Lower leg skin (tissue), 4 donors: ENCODE results near the gene SDK2. TPM values are rescaled to one million over a fixed set of nuclear protein-coding genes. Genes with fewer than 3 reads are reported as not detected.

ENCODE experiments used
- DNase-seq, 2 donors: peaks; one replicate each; pipeline ENCODE4 v3.0.0-alpha.2; 2019; ENCODE audit warnings: low spot score in 2 of 2
- H3K4me3 ChIP-seq: fragments of 200-600 bp; sonication (generic); 2 replicates; pipeline ENCODE4 v1.5.1; 2017; ENCODE audit warnings: mild to moderate bottlenecking, low read depth; ENCODE audit not compliant: poor library complexity, severe bottlenecking
- POLR2A ChIP-seq, 2 donors: fragments of 450-650 bp; IDR thresholded peaks; one replicate each; pipeline ENCODE4 v1.6.1; 2016 to 2017; ENCODE audit warnings: antibody characterized with exemption in 2 of 2, mild to moderate bottlenecking in 1 of 2, moderate library complexity in 1 of 2
- WGBS, 2 donors: methylation state at CpG; one replicate each; pipeline ENCODE4 v1.1.5; 2018; 5-methylcytosine and 5-hydroxymethylcytosine counted together
- intact Hi-C: fragments of 100-400 bp; cut with DNase I; formaldehyde crosslinking; loops from one replicate; pipeline ENCODE4 v1.15.0; 2023; ENCODE audit warnings: low total_unique reads
- total RNA-seq, 4 donors: library from RNA; depleted of rRNA; stranded (reverse); fragments of >200 nt; gene quantifications; one replicate each; pipeline ENCODE4 v1.1.0, GENCODE V29; 2016
- TF ChIP-seq, protein P1 (sequence below), 3 donors: fragments of 450-650 bp; IDR thresholded peaks; one replicate each; pipeline ENCODE4 v1.5.1; 2016; ENCODE audit warnings: antibody characterized with exemption in 3 of 3, mild to moderate bottlenecking in 3 of 3, moderate library complexity in 2 of 3

The SDK2 gene
- total RNA-seq, 4 donors from 2014 or later = 1.5 to 4.4 (median 1.6) TPM

DNA sequence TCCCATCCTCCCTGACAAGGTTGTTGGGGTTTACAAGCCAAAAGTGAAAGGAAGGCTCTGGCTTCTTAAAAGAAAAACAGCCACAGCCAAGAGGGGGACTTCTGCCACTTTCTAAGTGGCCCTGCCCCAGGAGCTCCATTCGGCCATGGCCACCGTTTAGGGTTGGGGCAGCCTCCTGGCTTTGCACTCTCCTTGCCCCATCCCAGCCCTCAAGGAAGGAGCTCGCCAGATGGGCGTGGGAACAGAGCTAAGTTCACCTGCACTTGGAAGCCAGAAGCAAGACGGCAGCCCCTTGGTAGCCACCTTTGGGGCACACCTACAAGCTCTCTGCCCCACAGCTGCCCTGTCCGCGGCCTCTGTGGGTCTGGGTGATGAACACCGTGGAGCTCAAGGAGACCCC, 210.1 kb downstream of the SDK2 start:
- no peak for TF ChIP-seq POLR2A (IDR thresholded peaks at IDR 0.05)
- TF ChIP-seq, protein P1, sequence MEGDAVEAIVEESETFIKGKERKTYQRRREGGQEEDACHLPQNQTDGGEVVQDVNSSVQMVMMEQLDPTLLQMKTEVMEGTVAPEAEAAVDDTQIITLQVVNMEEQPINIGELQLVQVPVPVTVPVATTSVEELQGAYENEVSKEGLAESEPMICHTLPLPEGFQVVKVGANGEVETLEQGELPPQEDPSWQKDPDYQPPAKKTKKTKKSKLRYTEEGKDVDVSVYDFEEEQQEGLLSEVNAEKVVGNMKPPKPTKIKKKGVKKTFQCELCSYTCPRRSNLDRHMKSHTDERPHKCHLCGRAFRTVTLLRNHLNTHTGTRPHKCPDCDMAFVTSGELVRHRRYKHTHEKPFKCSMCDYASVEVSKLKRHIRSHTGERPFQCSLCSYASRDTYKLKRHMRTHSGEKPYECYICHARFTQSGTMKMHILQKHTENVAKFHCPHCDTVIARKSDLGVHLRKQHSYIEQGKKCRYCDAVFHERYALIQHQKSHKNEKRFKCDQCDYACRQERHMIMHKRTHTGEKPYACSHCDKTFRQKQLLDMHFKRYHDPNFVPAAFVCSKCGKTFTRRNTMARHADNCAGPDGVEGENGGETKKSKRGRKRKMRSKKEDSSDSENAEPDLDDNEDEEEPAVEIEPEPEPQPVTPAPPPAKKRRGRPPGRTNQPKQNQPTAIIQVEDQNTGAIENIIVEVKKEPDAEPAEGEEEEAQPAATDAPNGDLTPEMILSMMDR (IDR thresholded peaks at IDR 0.05) = no peak
- intact Hi-C loops = loop anchor here (10.0 kb wide), 1 partner anchor 271 kb away; no protein-coding TSS in a partner anchor
- no peak for DNase-seq
- WGBS, 2 donors = 81 to 88% methylated on average over 8 of the region's 8 CpGs
- no peak overlapping the region for H3K4me3 ChIP-seq

- H3K4me3 ChIP-seq = no peak overlapping the region
- WGBS, 2 donors = 86 to 94% methylated on average over 11 of the region's 11 CpGs
- no peak for TF ChIP-seq POLR2A (IDR thresholded peaks at IDR 0.05)
- TF ChIP-seq, protein P1 (IDR thresholded peaks at IDR 0.05) = no peak
- intact Hi-C loops = loop anchor here (10.0 kb wide), 1 partner anchor 271 kb away; no protein-coding TSS in a partner anchor
- DNase-seq = no peak
These were observed 210.7 kb downstream of the SDK2 start for GRCh38 chr17:73433501-73433900.

DNA sequence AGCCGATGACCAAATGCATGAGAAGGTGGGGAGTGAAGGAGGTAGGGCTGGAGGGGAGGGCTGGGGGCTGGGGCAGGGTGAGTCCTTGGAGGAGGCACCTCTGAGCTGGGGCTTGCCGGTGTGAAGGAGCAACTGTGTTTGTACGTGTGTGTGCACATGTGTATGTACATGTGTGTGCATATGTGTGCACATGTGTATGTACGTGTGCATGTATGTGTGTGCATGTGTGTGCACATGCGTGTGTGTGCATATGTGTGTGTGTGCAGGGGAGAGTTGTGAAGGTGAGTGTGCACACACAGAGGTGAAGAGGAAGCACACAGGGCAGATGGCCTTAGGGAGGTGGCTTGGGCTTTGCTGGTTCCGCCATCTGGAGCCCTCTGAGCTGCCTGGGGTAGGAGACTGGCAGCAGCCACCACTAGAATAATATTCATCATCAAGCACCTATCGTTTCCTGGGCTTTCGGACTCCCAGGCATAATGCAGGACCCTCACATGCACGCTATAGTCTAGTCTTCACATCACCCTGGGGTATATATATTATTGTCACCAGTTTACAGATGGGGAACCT, 211.5 kb downstream of the SDK2 start:
- no peak for DNase-seq
- no peak overlapping the region for H3K4me3 ChIP-seq
- TF ChIP-seq, protein P1 (IDR thresholded peaks at IDR 0.05) = no peak
- no peak for TF ChIP-seq POLR2A (IDR thresholded peaks at IDR 0.05)
- intact Hi-C loops = loop anchor here (10.0 kb wide), 1 partner anchor 272 kb away; no protein-coding TSS in a partner anchor
- 90 to 93% methylated on average over 9 of the region's 9 CpGs for WGBS, 2 donors

DNA sequence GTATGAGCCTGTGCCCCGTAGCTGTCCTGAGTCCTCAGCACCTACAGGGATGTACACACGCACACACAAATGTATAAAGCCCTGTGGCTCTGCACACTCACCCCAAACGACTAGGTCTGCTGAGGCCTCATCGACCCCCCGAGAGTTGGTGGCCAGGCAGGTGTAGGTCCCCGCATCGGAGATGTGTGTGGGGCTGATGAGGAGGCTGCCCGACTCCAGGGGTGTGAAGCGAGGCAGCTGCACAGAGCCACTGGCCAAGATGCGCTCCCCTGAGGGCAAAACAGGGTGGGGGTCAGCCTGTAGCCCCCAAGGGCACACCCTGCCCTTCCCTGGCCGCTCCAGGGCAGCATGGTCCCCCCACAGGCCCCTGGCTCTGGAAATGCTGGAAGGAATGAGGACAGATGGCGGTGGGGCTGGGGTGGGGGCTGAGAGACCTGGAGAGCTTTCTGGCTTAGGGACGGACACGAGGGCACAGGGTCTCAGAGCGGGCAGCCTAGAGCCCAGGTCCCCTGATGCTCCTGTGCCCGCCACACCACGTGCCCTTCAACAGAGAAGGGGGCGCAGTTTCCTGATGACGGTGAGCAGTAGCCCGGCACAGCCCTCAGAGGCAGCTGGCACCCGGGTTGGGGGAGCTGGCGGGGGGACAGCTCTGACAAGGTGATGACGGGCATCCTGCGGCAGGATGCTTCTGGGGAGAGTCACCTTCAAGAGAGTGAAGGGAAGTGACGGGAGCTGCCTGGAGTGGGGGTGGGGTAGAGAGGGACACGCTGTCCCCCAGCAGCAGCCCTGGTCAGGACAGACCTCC, 212.6 kb downstream of the SDK2 start:
- 89 to 90% methylated on average over 21 to 25 of the region's 26 CpGs for WGBS, 2 donors
- intact Hi-C loops = loop anchor here (10.0 kb wide), 1 partner anchor 273 kb away; no protein-coding TSS in a partner anchor
- H3K4me3 ChIP-seq = no peak overlapping the region
- TF ChIP-seq, protein P1 (IDR thresholded peaks at IDR 0.05) = no peak
- TF ChIP-seq POLR2A (IDR thresholded peaks at IDR 0.05) = no peak
- DNase-seq = no peak

- H3K4me3 ChIP-seq = no peak overlapping the region
- 33 to 43% methylated on average over 8 of the region's 8 CpGs for WGBS, 2 donors
- no peak for DNase-seq
- intact Hi-C loops = loop anchor here (10.0 kb wide), 1 partner anchor 274 kb away; no protein-coding TSS in a partner anchor
- TF ChIP-seq POLR2A (IDR thresholded peaks at IDR 0.05) = no peak
- TF ChIP-seq, protein P1 (IDR thresholded peaks at IDR 0.05) = no peak
These were observed 213.4 kb downstream of the SDK2 start for GRCh38 chr17:73430848-73431247.
